GM21367 (cell line): Measurements from ENCODE around the gene ENPP7.

Experiments
- ATAC-seq: cut with Tn5 transposase; IDR thresholded peaks from one replicate; pipeline ENCODE4 v1.9.1; 2021; ENCODE audit not compliant: unreplicated experiment

ENPP7 gene

DNA sequence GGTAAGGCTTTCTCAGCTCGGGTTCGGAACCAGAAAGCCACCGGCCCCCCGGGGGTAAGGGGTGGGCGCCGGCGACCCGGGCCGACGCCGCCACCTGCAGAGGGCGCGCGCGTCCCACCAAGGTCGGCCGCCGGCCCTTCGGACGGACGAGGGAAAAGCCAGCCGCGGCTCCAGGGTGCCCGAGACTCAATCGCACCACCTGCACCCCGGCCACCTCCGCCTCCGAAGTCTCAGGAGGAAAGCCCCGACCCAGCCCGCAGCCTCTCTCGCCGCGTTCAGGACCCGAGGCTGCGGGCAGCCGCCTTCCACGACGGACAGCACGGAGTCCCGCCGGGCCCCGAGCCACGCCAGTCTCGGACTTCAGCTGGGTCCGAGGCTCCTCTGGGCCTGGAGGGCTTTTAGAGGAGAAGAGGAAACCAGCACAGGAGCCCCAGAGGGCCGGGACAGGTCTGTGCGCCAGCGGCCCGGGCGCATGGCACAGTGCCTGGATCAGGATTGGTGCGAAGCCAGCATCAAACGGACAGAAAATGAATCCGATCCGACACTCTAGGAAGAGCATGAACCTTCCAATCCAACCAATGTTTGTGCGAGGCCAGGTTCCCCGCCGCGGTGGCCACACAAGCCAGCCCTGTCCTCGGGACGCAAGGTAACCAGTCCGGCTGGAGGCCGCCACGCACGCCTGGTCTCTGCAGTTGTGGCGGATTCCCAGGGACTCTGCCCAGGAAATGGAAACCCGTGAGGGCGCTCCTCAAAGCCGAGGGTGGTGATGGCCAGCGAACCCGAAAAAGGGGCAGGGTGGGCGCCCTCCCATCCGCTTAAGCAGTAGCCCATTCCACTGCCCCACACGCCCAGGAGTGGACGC is 59.4 kb downstream of the ENPP7 start:
- no peak for ATAC-seq

DNA sequence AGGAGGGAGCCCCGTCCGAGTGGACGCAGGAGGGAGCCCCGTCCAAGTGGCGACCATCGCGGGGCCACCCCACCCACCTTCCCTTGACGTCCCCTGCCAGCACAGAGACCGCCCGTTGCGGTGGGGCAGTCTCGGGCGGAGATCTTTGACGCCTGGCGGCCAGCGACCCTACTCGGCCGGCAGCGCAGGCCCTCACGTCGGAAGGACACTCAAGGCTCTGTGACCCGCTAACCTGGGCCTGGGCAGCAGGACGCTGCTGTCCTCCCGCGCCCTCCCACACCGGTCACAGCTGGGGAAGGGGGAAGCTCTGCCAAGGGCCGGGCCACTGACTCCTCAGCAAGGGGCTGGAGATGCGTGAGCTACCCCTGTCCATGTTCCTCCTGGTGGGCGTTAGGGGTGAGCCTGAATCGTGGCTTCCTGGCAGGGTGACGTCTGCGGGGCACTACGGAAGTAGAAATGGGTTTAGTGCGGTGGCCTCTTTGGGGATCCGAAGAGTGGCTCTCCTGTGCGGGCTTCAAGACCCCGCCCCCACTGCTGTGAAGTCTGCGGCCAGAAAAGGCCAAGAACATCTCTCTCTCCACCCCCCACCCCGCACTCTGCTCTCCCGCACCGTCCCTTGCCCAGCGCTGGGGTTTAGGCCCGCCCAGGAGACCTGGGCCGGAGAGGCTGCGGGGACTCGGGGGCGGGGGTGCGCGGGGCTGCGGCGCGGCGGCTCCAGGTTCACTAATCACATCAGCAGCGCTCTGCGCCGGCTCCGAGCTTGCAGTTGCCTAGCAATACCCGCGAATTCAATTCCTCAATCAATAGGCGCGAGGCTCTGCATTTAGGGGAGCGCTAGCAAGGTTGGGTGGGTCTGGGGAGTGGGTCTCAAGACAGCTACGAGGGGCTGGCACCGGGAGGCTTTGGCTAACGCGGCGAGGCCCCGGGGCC is 60.3 kb downstream of the ENPP7 start:
- no peak for ATAC-seq

DNA sequence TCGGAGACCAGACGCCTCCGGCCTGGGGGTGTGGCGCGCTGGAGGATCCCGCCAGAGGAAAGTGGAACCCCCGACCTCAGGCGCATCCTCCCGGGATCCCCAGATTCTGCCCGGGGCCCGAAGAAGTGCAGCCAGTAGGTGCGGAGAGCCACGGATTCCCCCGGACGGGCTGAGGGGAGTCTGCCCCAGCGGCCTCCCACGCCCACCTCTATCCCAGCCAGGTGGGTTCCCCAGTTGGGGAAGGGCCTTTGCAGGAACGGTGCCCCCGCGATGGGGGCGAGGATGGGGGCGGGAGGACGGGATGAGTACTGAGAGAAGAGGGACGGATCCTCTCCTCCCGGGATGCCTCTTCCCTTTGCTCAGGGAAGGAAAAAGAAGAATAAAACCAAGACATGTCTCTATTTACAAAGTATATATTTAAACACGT is 61.0 kb downstream of the ENPP7 start:
- ATAC-seq: no peak
